ENCODE data around the gene KLHL3.

Gene KLHL3

GRCh38 chr5:137672881-137673280 lies 63.0 kb downstream of the KLHL3 start:
- no peaks in the 10 kb centered on the region for H3K4me1 ChIP-seq (ENCODE audit: insufficient read depth, poor library complexity, severe bottlenecking)
- no peak for ATAC-seq (ENCODE audit: low read depth)

GRCh38 chr5:137672001-137672400 lies 63.9 kb downstream of the KLHL3 start:
- no peaks in the 10 kb centered on the region for H3K36me3 ChIP-seq (ENCODE audit: low read depth)
- no peak for DNase-seq (ENCODE audit: low spot score)
- H3K27me3 ChIP-seq (ENCODE audit: insufficient read depth, poor library complexity, severe bottlenecking): no peaks in the 10 kb centered on the region
- H3K4me1 ChIP-seq (ENCODE audit: insufficient read depth, poor library complexity, severe bottlenecking): no peaks in the 10 kb centered on the region
- no peaks in the 10 kb centered on the region for H3K9me3 ChIP-seq (ENCODE audit: severe bottlenecking)
- H3K27ac ChIP-seq (ENCODE audit: poor library complexity, severe bottlenecking): no peak overlapping the region
- H3K4me3 ChIP-seq (ENCODE audit: severe bottlenecking): no peak overlapping the region
- no peak for ATAC-seq (ENCODE audit: low read depth)
- no peak for TF ChIP-seq CTCF (IDR thresholded peaks at IDR 0.05; ENCODE audit: poor library complexity, severe bottlenecking)

More at GRCh38 chr5:137672881-137673280, 63.0 kb downstream of the KLHL3 start:
- no peak for TF ChIP-seq CTCF (IDR thresholded peaks at IDR 0.05; ENCODE audit: poor library complexity, severe bottlenecking)
- no peaks in the 10 kb centered on the region for H3K36me3 ChIP-seq (ENCODE audit: low read depth)
- no peak overlapping the region for H3K27ac ChIP-seq (ENCODE audit: poor library complexity, severe bottlenecking)
- no peak for DNase-seq (ENCODE audit: low spot score)
- H3K4me3 ChIP-seq (ENCODE audit: severe bottlenecking): no peak overlapping the region
- H3K27me3 ChIP-seq (ENCODE audit: insufficient read depth, poor library complexity, severe bottlenecking): no peaks in the 10 kb centered on the region
- H3K9me3 ChIP-seq (ENCODE audit: severe bottlenecking): no peaks in the 10 kb centered on the region

GRCh38 chr5:137669811-137670210 lies 66.1 kb downstream of the KLHL3 start:
- no peak for TF ChIP-seq CTCF (IDR thresholded peaks at IDR 0.05; ENCODE audit: poor library complexity, severe bottlenecking)
- DNase-seq (ENCODE audit: low spot score) (no peak), ATAC-seq (ENCODE audit: low read depth) (no peak)
- Histone ChIP-seq H3K9me3 (ENCODE audit: severe bottlenecking) (no peaks in the 10 kb centered on the region), H3K27ac (ENCODE audit: poor library complexity, severe bottlenecking) (no peak overlapping the region), H3K4me3 (ENCODE audit: severe bottlenecking) (no peak overlapping the region), H3K27me3 (ENCODE audit: insufficient read depth, poor library complexity, severe bottlenecking) (no peaks in the 10 kb centered on the region), H3K4me1 (ENCODE audit: insufficient read depth, poor library complexity, severe bottlenecking) (no peaks in the 10 kb centered on the region), H3K36me3 (ENCODE audit: low read depth) (no peaks in the 10 kb centered on the region)

- H3K36me3 ChIP-seq (ENCODE audit: low read depth): no peaks in the 10 kb centered on the region
- H3K4me3 ChIP-seq (ENCODE audit: severe bottlenecking): no peak overlapping the region
- no peaks in the 10 kb centered on the region for H3K4me1 ChIP-seq (ENCODE audit: insufficient read depth, poor library complexity, severe bottlenecking)
- no peak overlapping the region for H3K27ac ChIP-seq (ENCODE audit: poor library complexity, severe bottlenecking)
- no peaks in the 10 kb centered on the region for H3K9me3 ChIP-seq (ENCODE audit: severe bottlenecking)
- H3K27me3 ChIP-seq (ENCODE audit: insufficient read depth, poor library complexity, severe bottlenecking): no peaks in the 10 kb centered on the region
- ATAC-seq (ENCODE audit: low read depth) (no peak), DNase-seq (ENCODE audit: low spot score) (no peak)
- no peak for TF ChIP-seq CTCF (IDR thresholded peaks at IDR 0.05; ENCODE audit: poor library complexity, severe bottlenecking)
Observed at GRCh38 chr5:137668637-137669036, 67.3 kb downstream of the KLHL3 start.

- no peak overlapping the region for H3K27ac ChIP-seq (ENCODE audit: poor library complexity, severe bottlenecking)
- H3K36me3 ChIP-seq (ENCODE audit: low read depth): no peaks in the 10 kb centered on the region
- H3K27me3 ChIP-seq (ENCODE audit: insufficient read depth, poor library complexity, severe bottlenecking): no peaks in the 10 kb centered on the region
- no peaks in the 10 kb centered on the region for H3K4me1 ChIP-seq (ENCODE audit: insufficient read depth, poor library complexity, severe bottlenecking)
- H3K4me3 ChIP-seq (ENCODE audit: severe bottlenecking): no peak overlapping the region
- ATAC-seq (ENCODE audit: low read depth) (no peak), DNase-seq (ENCODE audit: low spot score) (no peak)
- H3K9me3 ChIP-seq (ENCODE audit: severe bottlenecking): no peaks in the 10 kb centered on the region
- no peak for TF ChIP-seq CTCF (IDR thresholded peaks at IDR 0.05; ENCODE audit: poor library complexity, severe bottlenecking)
Observed at GRCh38 chr5:137667341-137667740, 68.5 kb downstream of the KLHL3 start.
